SK-N-MC (cell line): ENCODE results near the gene CHSY3.

Experiments
- EZH2 ChIP-seq: fragments of 200-600 bp; sonication (generic); IDR thresholded peaks from one replicate; pipeline ENCODE4 v1.6.1; 2017; ENCODE audit warnings: antibody characterized with exemption
- POLR2AphosphoS5 ChIP-seq: IDR thresholded peaks from 2 replicates; pipeline ENCODE4 v1.6.1; 2012; ENCODE audit warnings: mild to moderate bottlenecking, low read depth, low read length, borderline replicate concordance

DNA sequence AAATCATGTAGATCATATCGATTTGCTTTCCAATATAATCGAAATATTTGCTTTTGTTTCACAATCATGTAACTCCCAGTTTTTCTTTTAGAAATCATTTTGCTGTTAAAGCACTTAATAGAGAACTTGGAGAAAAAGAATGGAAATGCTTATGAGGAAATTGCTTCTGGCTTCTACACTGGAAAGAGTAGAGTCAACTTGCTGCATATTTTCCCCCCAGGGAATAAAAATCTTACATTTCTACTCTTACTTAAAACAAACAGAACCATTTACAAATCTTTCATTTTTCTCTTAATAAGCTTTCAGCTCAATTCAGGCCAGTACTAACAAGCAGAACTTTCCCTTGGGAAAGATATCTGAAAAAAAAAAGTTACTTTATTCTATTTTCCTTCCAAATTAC is 312.0 kb downstream of the CHSY3 start:
- no peak for TF ChIP-seq POLR2AphosphoS5
- no peak for TF ChIP-seq EZH2
